K562 (cell line): ENCODE measurements around the gene SEC61G. TPM values are rescaled to one million over a fixed set of nuclear protein-coding genes. Genes with fewer than 3 reads are reported as not detected.
A peak's percentile ranks its signal among the peaks of the same experiment; 100 is the strongest.

Experiments used
- ARID4B ChIP-seq: sonication (generic); formaldehyde crosslinking; IDR thresholded peaks from 2 replicates; pipeline ENCODE4 v1.8.0; 2022; ENCODE audit warnings: mild to moderate bottlenecking, missing genetic modification reagents
- CEBPG ChIP-seq, 3 experiments: fragments of 200-800 bp in 1 of 3; sonication (Bioruptor generic) in 1 of 3; sonication (generic) in 1 of 3; formaldehyde crosslinking in 1 of 3; IDR thresholded peaks in 2 of 3; conservative IDR thresholded peaks in 1 of 3; 2 replicates each; pipeline versions ENCODE4 v1.6.1 to v1.8.0; 2016 to 2022; ENCODE audit warnings: missing compliant biosample characterization in 2 of 3, missing genetic modification characterization in 2 of 3, mild to moderate bottlenecking in 1 of 3, missing genetic modification reagents in 1 of 3
- HNRNPLL ChIP-seq: fragments of 200-400 bp; formaldehyde crosslinking; IDR thresholded peaks from 2 replicates; pipeline ENCODE4 v1.6.1; 2017; ENCODE audit warnings: low read length, low read depth, mild to moderate bottlenecking; ENCODE audit not compliant: poor library complexity, severe bottlenecking
- REST ChIP-seq, 2 experiments: fragments of 450-650 bp; formaldehyde crosslinking in 1 of 2; IDR thresholded peaks; 2 replicates each; pipeline versions ENCODE4 v1.4.0 to v1.6.1; 2014 to 2020; ENCODE audit warnings: mild to moderate bottlenecking in 2 of 2, borderline replicate concordance in 1 of 2, low read depth in 1 of 2
- SMARCE1 ChIP-seq: fragments of 450-650 bp; IDR thresholded peaks from 2 replicates; pipeline ENCODE4 v1.7.1; 2016; ENCODE audit warnings: mild to moderate bottlenecking
- TCF15 ChIP-seq: fragments of 250-450 bp; sonication (Bioruptor Pico); IDR thresholded peaks from 2 replicates; pipeline ENCODE4 v1.8.0; 2022; ENCODE audit warnings: moderate library complexity, mild to moderate bottlenecking, inconsistent platforms
- THAP12 ChIP-seq: fragments of 250-450 bp; sonication (Bioruptor Pico); IDR thresholded peaks from 2 replicates; pipeline ENCODE4 v1.9.0; 2021; ENCODE audit warnings: mild to moderate bottlenecking, inconsistent platforms
- ZEB2 ChIP-seq: fragments of 450-650 bp; IDR thresholded peaks from 2 replicates; pipeline ENCODE4 v1.6.1; 2016
- polyA plus RNA-seq, 8 experiments: library from polyadenylated mRNA; depleted of rRNA in 4 of 8; stranded (reverse) in 5 of 8; unstranded in 3 of 8; fragments of >200 nt; fragmentation: Nextera tagmentation in 2 of 8; fragmentation: Illumina TruSeq in 1 of 8; extraction: Ambion mirVana in 2 of 8; extraction: Trizol in 1 of 8; gene quantifications; 2 replicates each; pipeline versions ENCODE4 v1.2.1 to v1.2.3, GENCODE V29; 2011 to 2014; ENCODE audit warnings: inconsistent platforms in 1 of 8, missing spikeins in 1 of 8
- total RNA-seq, 7 experiments: library from RNA; depleted of rRNA in 6 of 7; stranded (reverse); fragments of >200 nt in 6 of 7; fragmentation: Illumina TruSeq in 2 of 7; extraction: Trizol in 2 of 7; gene quantifications; 2 replicates each; pipeline versions ENCODE4 v1.2.1 to v1.2.3, GENCODE V29; 2011 to 2021; ENCODE audit warnings: low replicate concordance in 1 of 7

SEC61G gene
- total and polyA plus RNA-seq, 9 of the 15 experiments (the other 6 are each of a cell fraction or from before 2014, with no cell fraction given): 138 to 565 (median 223) TPM

GRCh38 chr7:54758702-54759592, at the start of gene SEC61G (continued):
- no peak for TF ChIP-seq REST (IDR thresholded peaks at IDR 0.05; ENCODE audit: borderline replicate concordance)
- TF ChIP-seq REST (CRISPR knock-in tag; IDR thresholded peaks at IDR 0.05; ENCODE audit: low read depth): peak; percentile 75
- peak; percentile 63; the same call in 1 of the 2 replicates for TF ChIP-seq THAP12 (CRISPR knock-in tag)
- TF ChIP-seq HNRNPLL: peak; percentile 94
- peak; percentile 47; the same call in 1 of the 2 replicates for TF ChIP-seq ARID4B (CRISPR knock-in tag)
- TF ChIP-seq ZEB2: no peak
- 0 out of 2 replicates have a peak, but pooled peaks have one; percentile 5 for TF ChIP-seq CEBPG (CRISPR knock-in tag; IDR thresholded peaks at IDR 0.05)
- TF ChIP-seq CEBPG (tag; conservative IDR thresholded peaks at IDR 0.05 in 1 of 2, IDR thresholded peaks at IDR 0.05 in 1 of 2): no peak
- TF ChIP-seq TCF15 (CRISPR knock-in tag): no peak
- no peak for TF ChIP-seq SMARCE1
